GM12873 (cell line): ENCODE measurements around the gene ZDBF2.

ENCODE experiments used
- CTCF ChIP-seq: IDR thresholded peaks from 2 replicates; pipeline ENCODE4 v1.5.1; 2012; ENCODE audit warnings: low read depth, mild to moderate bottlenecking, moderate library complexity, low read length, control low read depth; ENCODE audit not compliant: insufficient read depth; ENCODE audit errors: missing control alignments

ZDBF2 gene

DNA sequence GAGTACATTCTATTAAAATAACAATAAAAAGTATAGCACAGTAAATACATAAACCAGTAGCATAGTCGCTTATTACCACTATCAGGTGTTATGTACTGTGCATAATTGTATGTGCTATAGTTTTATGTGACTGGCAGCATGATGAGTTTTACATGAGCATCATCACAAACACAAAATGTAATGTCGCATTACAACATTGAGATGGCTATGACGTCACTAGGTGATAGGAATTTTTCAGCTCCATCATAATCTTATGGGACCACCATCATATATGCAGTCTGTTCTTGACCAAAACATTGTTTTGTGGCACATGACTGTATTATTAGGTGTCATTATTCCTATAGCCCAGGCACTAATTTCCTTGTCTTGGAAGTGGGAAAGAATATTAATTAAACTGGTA, 48.6 kb downstream of the ZDBF2 start:
- no peak for TF ChIP-seq CTCF

GRCh38 chr2:206323486-206323885, 49.0 kb downstream of the ZDBF2 start:
- peak; percentile 15 for TF ChIP-seq CTCF

DNA sequence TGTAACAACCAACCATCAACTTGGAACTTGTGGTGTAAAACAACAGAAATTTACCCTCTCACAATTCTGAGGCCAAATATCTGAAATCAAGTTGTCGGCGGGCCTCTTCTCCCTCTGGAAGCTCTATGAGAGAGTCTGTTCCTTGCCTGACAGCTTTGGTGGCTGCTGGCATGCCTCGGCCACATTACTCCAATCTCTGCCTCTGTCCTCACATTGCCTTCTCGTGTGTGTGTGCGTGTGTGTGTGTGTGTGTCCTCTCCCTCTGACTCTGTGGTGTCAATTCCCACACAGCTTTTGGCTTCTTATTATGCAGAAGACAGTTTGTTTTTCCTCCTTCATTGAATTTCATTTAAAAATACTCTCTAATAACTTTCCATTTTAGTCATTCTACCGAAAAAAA, 50.4 kb downstream of the ZDBF2 start:
- no peak for TF ChIP-seq CTCF

DNA sequence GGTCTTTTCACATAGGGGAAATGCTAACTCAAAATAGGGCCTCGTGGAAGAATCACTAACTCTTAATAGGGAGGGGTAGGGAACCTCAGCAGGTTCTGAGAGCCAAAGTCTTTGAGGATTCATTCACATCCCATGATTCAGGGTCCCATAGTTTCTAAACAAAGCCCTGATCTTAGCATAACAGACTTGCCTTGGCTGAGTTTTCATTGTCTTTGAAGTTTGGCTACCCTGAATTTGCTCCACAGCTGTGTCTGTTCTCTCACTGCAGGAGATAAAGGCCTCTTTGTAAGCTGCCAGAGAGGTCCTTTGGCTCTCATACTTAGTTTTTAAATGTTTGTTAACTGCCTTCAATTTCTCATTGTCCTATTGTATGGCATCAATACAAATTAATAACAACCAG, 54.5 kb downstream of the ZDBF2 start:
- TF ChIP-seq CTCF: no peak

DNA sequence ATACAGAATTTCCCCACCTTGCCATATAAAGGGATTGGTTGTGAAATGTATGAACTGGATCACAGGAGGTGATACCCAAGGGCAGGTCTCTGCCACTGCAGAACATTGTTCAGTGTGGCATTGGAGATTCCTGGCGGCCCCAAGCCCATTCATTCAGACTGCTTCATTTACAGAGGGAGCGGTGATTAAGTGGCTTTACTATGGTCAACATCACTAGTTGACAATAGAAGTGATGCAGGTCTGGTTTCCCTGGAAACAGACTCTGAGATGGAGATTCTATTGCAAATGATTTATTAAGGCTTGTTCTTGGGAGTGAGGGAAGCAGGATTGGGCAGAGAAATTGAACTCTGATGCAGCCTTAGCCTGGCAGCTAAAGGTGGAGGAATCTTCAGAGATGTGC, 62.4 kb downstream of the ZDBF2 start:
- no peak for TF ChIP-seq CTCF

DNA sequence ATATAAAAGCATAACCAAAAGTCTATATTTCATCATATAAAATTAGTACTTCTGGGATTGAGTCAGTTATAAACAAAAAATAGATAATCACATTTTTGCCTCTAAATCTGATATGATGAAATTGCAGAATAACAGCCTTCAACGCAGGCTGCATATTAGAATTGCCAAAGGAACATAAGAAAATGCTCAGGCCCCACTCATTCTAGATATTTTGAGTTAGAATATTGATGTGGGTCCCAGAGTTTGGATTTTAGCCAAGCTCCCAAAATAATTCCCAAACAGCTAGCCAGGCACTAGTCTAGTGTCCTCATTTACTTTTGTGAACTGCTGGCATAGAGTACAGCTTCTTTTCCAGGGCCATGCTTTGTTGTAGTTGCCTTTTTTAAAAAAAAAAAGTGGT, 63.5 kb downstream of the ZDBF2 start:
- TF ChIP-seq CTCF: no peak

GRCh38 chr2:206341396-206341795, 66.9 kb downstream of the ZDBF2 start:
- no peak for TF ChIP-seq CTCF

DNA sequence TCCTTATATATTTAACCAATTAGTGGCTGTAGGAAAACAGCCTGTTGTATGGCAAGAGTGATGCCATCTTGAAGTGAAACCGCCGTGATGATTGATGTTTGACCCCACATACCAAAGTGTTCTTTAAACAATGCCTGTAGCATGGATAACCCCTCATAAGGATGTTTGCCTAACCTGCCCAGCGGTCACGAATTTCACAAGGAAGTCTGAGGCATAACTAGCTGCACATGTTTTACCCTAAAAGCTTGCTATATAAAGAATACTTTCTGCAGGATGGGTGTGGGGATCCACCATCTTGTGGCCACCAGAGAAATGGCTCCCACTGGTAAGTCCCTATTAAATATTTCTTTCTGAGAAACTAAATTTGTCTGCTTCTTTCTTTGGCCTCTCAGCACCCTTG, 68.7 kb downstream of the ZDBF2 start:
- no peak for TF ChIP-seq CTCF
